Middle frontal gyrus (tissue), 1 donor: Measurements from ENCODE around the gene OSBPL1A.
"Not testable (repeated sequence)": the region's sequence is repeated elsewhere in the genome, so short reads cannot be mapped to it uniquely, and the experiment has no call there.

ENCODE experiments used
- DNase-seq: peaks from one replicate; pipeline ENCODE4 v3.0.0-alpha.2; 2015; ENCODE audit warnings: low spot score; ENCODE audit errors: extremely low spot score

The OSBPL1A gene

GRCh38 chr18:24397131-24397693 lies 412 bp downstream of the OSBPL1A start:
- DNase-seq, result peak; percentile 79

- DNase-seq, result no peak
These were observed 1.5 kb downstream of the OSBPL1A start for GRCh38 chr18:24396082-24396633.

GRCh38 chr18:24395049-24395795 lies 2.4 kb downstream of the OSBPL1A start:
- no peak for DNase-seq

- no peak for DNase-seq
These were observed 8.7 kb downstream of the OSBPL1A start for GRCh38 chr18:24388957-24389356.

- DNase-seq, result no peak
These were observed 10.9 kb downstream of the OSBPL1A start for GRCh38 chr18:24386681-24387080.

- no peak for DNase-seq
These were observed 16.5 kb downstream of the OSBPL1A start for GRCh38 chr18:24381126-24381525.

- no peak for DNase-seq
These were observed 17.4 kb downstream of the OSBPL1A start for GRCh38 chr18:24380163-24380747.

- no peak for DNase-seq
These were observed 19.0 kb downstream of the OSBPL1A start for GRCh38 chr18:24378598-24378997.

GRCh38 chr18:24376531-24376930 lies 21.1 kb downstream of the OSBPL1A start:
- not testable (repeated sequence) for DNase-seq

GRCh38 chr18:24373328-24373727 lies 24.3 kb downstream of the OSBPL1A start:
- DNase-seq, result no peak

- DNase-seq, result no peak
These were observed 25.2 kb downstream of the OSBPL1A start for GRCh38 chr18:24372279-24372872.

GRCh38 chr18:24370120-24370519 lies 27.5 kb downstream of the OSBPL1A start:
- no peak for DNase-seq

- DNase-seq, result no peak
These were observed 28.2 kb downstream of the OSBPL1A start for GRCh38 chr18:24369426-24369825.

- DNase-seq, result no peak
These were observed 28.9 kb downstream of the OSBPL1A start for GRCh38 chr18:24368749-24369148.

- DNase-seq, result no peak
These were observed 31.3 kb downstream of the OSBPL1A start for GRCh38 chr18:24366328-24366727.

- DNase-seq, result no peak
These were observed 33.4 kb downstream of the OSBPL1A start for GRCh38 chr18:24364177-24364576.

- no peak for DNase-seq
These were observed 34.9 kb downstream of the OSBPL1A start for GRCh38 chr18:24362757-24363156.

GRCh38 chr18:24359787-24360530 lies 37.7 kb downstream of the OSBPL1A start:
- DNase-seq, result peak; percentile 11

GRCh38 chr18:24354278-24354677 lies 43.3 kb downstream of the OSBPL1A start:
- no peak for DNase-seq

- DNase-seq, result no peak
These were observed 51.4 kb downstream of the OSBPL1A start for GRCh38 chr18:24346254-24346653.

- no peak for DNase-seq
These were observed 53.1 kb downstream of the OSBPL1A start for GRCh38 chr18:24344509-24344908.
